ENCODE measurements around the gene CFAP161. TPM values are rescaled to one million over a fixed set of nuclear protein-coding genes. Genes with fewer than 3 reads are reported as not detected.
"Not testable (repeated sequence)": the region's sequence is repeated elsewhere in the genome, so short reads cannot be mapped to it uniquely, and the experiment has no call there.

Gene CFAP161
- total RNA-seq, 3 donors from 2014 or later: 0.54 TPM; not detected in 2

DNA sequence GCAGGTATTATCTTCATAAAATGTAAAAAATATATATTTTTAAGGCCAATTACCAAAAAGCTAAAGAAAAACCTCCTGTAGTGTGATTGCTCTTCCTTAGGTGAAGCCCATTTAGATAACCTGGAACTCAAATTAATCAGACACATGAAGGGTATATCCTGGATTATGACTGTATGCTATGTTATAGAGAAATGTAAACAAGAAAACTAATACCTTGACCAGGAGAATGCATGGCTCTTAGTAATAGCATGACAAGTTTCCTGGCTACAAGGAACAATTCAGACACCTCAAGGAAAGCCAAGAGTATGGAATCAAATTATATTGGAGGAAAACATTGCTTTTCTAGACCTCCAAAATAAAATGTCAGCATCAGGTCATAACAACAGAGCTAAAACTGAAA is 14.0 kb upstream of the CFAP161 start:
- ATAC-seq (no peak), DNase-seq (no peak)
- peaks cover 3% of the 10 kb centered on the region for H3K4me1 ChIP-seq (ENCODE audit: low read depth)
- H3K36me3 ChIP-seq (ENCODE audit: low read depth): no peaks in the 10 kb centered on the region
- H3K9me3 ChIP-seq: no peaks in the 10 kb centered on the region
- no peak overlapping the region for H3K4me3 ChIP-seq
- intact Hi-C loops (cut with DNase I, micrococcal nuclease): no loop called here
- TF ChIP-seq, protein P1, sequence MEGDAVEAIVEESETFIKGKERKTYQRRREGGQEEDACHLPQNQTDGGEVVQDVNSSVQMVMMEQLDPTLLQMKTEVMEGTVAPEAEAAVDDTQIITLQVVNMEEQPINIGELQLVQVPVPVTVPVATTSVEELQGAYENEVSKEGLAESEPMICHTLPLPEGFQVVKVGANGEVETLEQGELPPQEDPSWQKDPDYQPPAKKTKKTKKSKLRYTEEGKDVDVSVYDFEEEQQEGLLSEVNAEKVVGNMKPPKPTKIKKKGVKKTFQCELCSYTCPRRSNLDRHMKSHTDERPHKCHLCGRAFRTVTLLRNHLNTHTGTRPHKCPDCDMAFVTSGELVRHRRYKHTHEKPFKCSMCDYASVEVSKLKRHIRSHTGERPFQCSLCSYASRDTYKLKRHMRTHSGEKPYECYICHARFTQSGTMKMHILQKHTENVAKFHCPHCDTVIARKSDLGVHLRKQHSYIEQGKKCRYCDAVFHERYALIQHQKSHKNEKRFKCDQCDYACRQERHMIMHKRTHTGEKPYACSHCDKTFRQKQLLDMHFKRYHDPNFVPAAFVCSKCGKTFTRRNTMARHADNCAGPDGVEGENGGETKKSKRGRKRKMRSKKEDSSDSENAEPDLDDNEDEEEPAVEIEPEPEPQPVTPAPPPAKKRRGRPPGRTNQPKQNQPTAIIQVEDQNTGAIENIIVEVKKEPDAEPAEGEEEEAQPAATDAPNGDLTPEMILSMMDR (IDR thresholded peaks at IDR 0.05): no peak

DNA sequence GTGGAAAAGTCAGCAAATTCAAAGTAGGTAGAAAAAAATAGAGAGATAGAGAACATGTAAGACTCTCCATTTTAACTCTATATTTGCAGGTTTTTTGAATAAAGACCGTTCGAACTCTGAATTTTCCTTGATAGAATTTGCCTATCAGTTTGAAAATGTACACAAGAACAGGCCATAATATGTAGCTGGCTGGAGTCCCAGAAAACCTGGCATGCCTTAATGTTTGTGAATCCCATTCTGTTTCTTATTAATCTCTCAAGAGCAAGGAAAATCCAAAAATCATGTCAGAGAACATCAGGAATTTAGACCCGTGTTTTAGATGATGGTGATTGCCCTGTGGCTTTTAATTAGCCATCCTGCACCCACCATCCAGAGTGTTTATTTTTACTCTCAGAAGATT is 7.2 kb upstream of the CFAP161 start:
- intact Hi-C loops (cut with DNase I, micrococcal nuclease): no loop called here
- TF ChIP-seq, protein P1 (IDR thresholded peaks at IDR 0.05): no peak
- Histone ChIP-seq H3K4me1 (ENCODE audit: low read depth) (no peaks in the 10 kb centered on the region), H3K36me3 (ENCODE audit: low read depth) (no peaks in the 10 kb centered on the region), H3K9me3 (no peaks in the 10 kb centered on the region), H3K4me3 (no peak overlapping the region)
- ATAC-seq: no peak
- peak in 1 of 3 donors; percentile 14 for DNase-seq

DNA sequence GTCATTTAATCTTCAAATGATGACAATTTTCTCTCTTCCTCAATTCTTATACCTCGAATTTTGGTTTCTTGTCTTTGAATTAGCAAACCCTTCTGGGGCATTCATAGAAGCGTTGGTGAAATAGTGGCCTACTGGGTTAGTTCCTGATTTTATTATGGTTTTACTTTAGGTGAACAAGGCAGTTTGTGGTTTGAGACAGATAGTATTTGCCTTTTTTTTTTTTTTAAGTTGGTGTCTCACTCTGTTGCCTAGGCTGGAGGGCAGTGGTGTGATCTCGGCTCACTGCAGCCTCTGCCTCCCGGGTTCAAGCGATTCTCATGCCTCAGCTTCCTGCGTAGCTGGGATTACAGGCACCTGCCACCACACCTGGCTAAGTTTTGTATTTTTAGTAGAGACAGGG is 7.4 kb downstream of the CFAP161 start:
- H3K4me3 ChIP-seq; H3K36me3 ChIP-seq (ENCODE audit: low read depth); DNase-seq; H3K9me3 ChIP-seq; intact Hi-C loops (cut with DNase I, micrococcal nuclease); ATAC-seq; H3K4me1 ChIP-seq (ENCODE audit: low read depth): not testable (repeated sequence)

DNA sequence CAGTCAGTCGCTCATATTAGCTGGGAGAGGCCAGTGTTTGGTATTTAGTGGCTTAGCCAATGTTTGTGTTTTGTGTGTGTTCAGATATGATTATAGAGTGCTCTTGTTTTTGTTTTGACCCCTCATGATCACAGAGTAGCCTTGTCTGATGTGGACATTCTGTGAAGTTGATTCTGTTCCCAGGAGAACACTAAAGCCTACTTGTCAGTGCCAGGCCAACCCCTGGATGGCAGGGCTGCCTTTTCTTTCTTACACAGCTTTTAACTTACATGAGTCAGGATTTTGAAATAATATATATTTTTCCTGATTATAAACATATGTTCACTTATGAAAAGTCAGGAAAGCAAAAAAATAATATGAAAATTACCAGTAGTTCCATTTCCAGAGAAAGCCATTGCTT is 11.9 kb downstream of the CFAP161 start:
- H3K9me3 ChIP-seq: no peaks in the 10 kb centered on the region
- H3K4me1 ChIP-seq (ENCODE audit: low read depth): no peaks in the 10 kb centered on the region
- ATAC-seq: no peak
- H3K36me3 ChIP-seq (ENCODE audit: low read depth): no peaks in the 10 kb centered on the region
- intact Hi-C loops (cut with DNase I, micrococcal nuclease): no loop called here
- TF ChIP-seq, protein P1 (IDR thresholded peaks at IDR 0.05): no peak
- no peak for DNase-seq
- H3K4me3 ChIP-seq: no peak overlapping the region

DNA sequence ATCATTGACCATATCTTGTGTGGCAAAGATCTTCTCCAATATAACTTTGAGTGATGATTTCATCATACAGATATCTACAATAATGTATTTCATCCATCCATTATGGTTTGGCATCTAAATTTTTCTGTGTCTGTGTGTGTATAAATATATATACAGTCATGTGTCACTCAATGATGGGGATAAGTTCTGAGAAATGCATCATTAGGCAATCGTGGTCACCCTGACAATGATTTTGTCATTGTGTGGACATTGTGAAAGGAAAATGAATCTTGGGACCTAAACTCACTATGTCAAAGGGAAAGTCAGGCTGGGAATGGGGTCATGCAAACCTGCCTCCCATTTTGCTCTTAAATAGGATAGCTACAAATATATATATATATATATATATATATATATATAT is 12.4 kb downstream of the CFAP161 start:
- Histone ChIP-seq H3K9me3 (no peaks in the 10 kb centered on the region), H3K4me1 (ENCODE audit: low read depth) (no peaks in the 10 kb centered on the region), H3K36me3 (ENCODE audit: low read depth) (no peaks in the 10 kb centered on the region), H3K4me3 (no peak overlapping the region)
- intact Hi-C loops (cut with DNase I, micrococcal nuclease): no loop called here
- TF ChIP-seq, protein P1 (IDR thresholded peaks at IDR 0.05): no peak
- no peak for DNase-seq
- ATAC-seq: no peak

DNA sequence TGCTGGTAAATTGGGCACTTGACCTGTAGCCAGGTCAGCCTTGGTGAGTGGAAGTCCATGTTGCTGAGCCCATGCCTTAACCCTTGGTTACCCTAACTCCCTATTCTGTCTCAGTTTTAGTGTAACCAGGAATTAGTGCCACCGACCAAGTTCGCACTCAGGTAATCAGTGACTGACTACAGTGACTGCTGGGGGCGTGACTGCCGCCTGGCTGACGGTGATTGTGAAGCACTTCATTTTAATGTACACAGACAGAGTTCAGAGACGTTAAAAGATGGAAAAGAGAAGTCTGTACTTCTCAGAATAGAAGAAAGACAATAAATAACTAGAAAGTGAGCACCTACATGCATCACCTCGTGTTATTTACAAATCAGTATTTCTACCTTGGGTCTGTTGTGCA is 17.3 kb downstream of the CFAP161 start:
- intact Hi-C loops (cut with DNase I, micrococcal nuclease): no loop called here
- no peak overlapping the region for H3K4me3 ChIP-seq
- no peak for ATAC-seq

More for the DNA sequence above, 17.3 kb downstream of the CFAP161 start:
- Histone ChIP-seq H3K36me3 (ENCODE audit: low read depth) (no peaks in the 10 kb centered on the region), H3K9me3 (no peaks in the 10 kb centered on the region), H3K4me1 (ENCODE audit: low read depth) (no peaks in the 10 kb centered on the region)
- TF ChIP-seq, protein P1 (IDR thresholded peaks at IDR 0.05): no peak
- DNase-seq: no peak
